Fibroblast of lung (primary cell): ENCODE data around the gene ASAH2. TPM values are rescaled to one million over a fixed set of nuclear protein-coding genes. Genes with fewer than 3 reads are reported as not detected.

Source experiments
- DNase-seq, 2 donors: peaks; one replicate each; pipeline versions ENCODE4 v3.0.0 to v3.0.0-alpha.2; 2010; ENCODE audit warnings: low read depth in 2 of 2
- H2AFZ ChIP-seq: 2 replicates; pipeline ENCODE4 v1.5.1; 2012; ENCODE audit warnings: low read length, control low read depth, inconsistent platforms
- H3K27ac ChIP-seq: 2 replicates; pipeline ENCODE4 v1.5.1; 2011; ENCODE audit warnings: low read length, control low read depth; ENCODE audit not compliant: insufficient read depth
- H3K27me3 ChIP-seq: 2 replicates; pipeline ENCODE4 v1.5.1; 2011; ENCODE audit warnings: mild to moderate bottlenecking, low read length; ENCODE audit not compliant: control insufficient read depth, insufficient read depth
- H3K36me3 ChIP-seq: 2 replicates; pipeline ENCODE4 v1.5.1; 2011; ENCODE audit warnings: low read length; ENCODE audit not compliant: control insufficient read depth, insufficient read depth
- H3K4me1 ChIP-seq: 2 replicates; pipeline ENCODE4 v1.5.1; 2011; ENCODE audit warnings: low read length; ENCODE audit not compliant: control insufficient read depth, insufficient read depth; ENCODE audit errors: extremely low read depth
- H3K4me2 ChIP-seq: 2 replicates; pipeline ENCODE4 v1.5.1; 2011; ENCODE audit warnings: low read length, control low read depth; ENCODE audit not compliant: insufficient read depth; ENCODE audit errors: extremely low read depth
- H3K4me3 ChIP-seq, 4 experiments: fragments of 200-600 bp in 1 of 4; sonication (generic) in 1 of 4; replicated peaks in 1 of 4; 2 replicates each; pipeline ENCODE4 v1.5.1; 2011 to 2016; ENCODE audit warnings: low read length in 4 of 4, low read depth in 3 of 4, mild to moderate bottlenecking in 3 of 4, control low read depth in 2 of 4, inconsistent platforms in 1 of 4, mixed read lengths in 1 of 4; ENCODE audit not compliant: insufficient read depth in 1 of 4; ENCODE audit errors: control extremely low read depth in 1 of 4
- H3K79me2 ChIP-seq: 2 replicates; pipeline ENCODE4 v1.5.1; 2012; ENCODE audit warnings: mild to moderate bottlenecking, low read length, inconsistent platforms; ENCODE audit not compliant: control insufficient read depth, insufficient read depth
- H3K9ac ChIP-seq: 2 replicates; pipeline ENCODE4 v1.5.1; 2011; ENCODE audit warnings: mild to moderate bottlenecking, low read length, control low read depth; ENCODE audit not compliant: insufficient read depth
- H3K9me3 ChIP-seq: 2 replicates; pipeline ENCODE4 v1.5.1; 2012; ENCODE audit warnings: low read depth, low read length; ENCODE audit not compliant: control insufficient read depth, insufficient read depth
- H4K20me1 ChIP-seq: 2 replicates; pipeline ENCODE4 v1.5.1; 2011; ENCODE audit warnings: low read length; ENCODE audit not compliant: control insufficient read depth, insufficient read depth; ENCODE audit errors: extremely low read depth
- EZH2 ChIP-seq: IDR thresholded peaks from 2 replicates; pipeline ENCODE4 v1.5.1; 2012; ENCODE audit warnings: low read length, control low read depth, mild to moderate bottlenecking; ENCODE audit errors: missing control alignments
- polyA plus RNA-seq, 2 donors: library from polyadenylated mRNA; depleted of rRNA in 1 of 2; stranded (reverse) in 1 of 2; unstranded in 1 of 2; fragments of >200 nt; gene quantifications; 2 replicates each; pipeline ENCODE4 v1.2.1, GENCODE V29; 2011 to 2012; ENCODE audit warnings: missing spikeins in 1 of 2
- total RNA-seq: library from RNA; depleted of rRNA; stranded (reverse); fragments of >200 nt; gene quantifications from 2 replicates; pipeline ENCODE4 v1.2.1, GENCODE V29; 2014
- TF ChIP-seq, protein P1 (sequence below), 2 donors: IDR thresholded peaks in 1 of 2; conservative IDR thresholded peaks in 1 of 2; 1 replicate in 1 of 2; 2 replicates in 1 of 2; pipeline ENCODE4 v1.5.1; 2011 to 2012; ENCODE audit warnings: low read length in 2 of 2, control low read depth in 1 of 2, inconsistent platforms in 1 of 2, low read depth in 1 of 2, mild to moderate bottlenecking in 1 of 2

Gene ASAH2
- total and polyA plus RNA-seq, 2 donors (not counting 1 experiment from before 2014, with no cell fraction given), result 0.99 to 2.4 TPM

DNA sequence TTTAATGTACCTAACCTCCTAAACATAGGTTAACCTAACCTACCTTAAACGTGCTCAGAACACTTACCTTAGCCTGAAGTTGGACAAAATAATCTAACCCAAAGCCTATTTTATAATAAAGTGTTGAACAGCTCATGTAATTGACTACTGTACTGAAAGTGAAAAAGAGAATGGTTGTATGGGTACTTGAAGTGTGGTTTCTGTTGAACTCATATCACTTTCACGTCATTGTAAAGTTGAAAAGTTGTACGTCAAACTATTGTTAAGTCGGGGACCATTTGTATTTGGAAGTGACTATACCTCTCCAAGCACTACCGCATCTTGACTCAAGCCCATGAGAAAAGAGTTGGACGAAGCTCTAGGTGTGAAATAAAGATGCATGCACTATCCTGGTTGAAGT, 37.9 kb upstream of the ASAH2 start:
- DNase-seq, result no peak
- Histone ChIP-seq H3K79me2 (no peaks in the 10 kb centered on the region), H3K27me3 (no peaks in the 10 kb centered on the region), H3K9ac (no peak overlapping the region), H3K36me3 (no peaks in the 10 kb centered on the region), H3K9me3 (no peaks in the 10 kb centered on the region), H3K27ac (no peak overlapping the region), H3K4me1 (no peaks in the 10 kb centered on the region), H2AFZ (no peak overlapping the region), H4K20me1 (no peaks in the 10 kb centered on the region), H3K4me3 (no peak overlapping the region), H3K4me2 (no peak overlapping the region)
- TF ChIP-seq, protein P1, sequence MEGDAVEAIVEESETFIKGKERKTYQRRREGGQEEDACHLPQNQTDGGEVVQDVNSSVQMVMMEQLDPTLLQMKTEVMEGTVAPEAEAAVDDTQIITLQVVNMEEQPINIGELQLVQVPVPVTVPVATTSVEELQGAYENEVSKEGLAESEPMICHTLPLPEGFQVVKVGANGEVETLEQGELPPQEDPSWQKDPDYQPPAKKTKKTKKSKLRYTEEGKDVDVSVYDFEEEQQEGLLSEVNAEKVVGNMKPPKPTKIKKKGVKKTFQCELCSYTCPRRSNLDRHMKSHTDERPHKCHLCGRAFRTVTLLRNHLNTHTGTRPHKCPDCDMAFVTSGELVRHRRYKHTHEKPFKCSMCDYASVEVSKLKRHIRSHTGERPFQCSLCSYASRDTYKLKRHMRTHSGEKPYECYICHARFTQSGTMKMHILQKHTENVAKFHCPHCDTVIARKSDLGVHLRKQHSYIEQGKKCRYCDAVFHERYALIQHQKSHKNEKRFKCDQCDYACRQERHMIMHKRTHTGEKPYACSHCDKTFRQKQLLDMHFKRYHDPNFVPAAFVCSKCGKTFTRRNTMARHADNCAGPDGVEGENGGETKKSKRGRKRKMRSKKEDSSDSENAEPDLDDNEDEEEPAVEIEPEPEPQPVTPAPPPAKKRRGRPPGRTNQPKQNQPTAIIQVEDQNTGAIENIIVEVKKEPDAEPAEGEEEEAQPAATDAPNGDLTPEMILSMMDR (conservative IDR thresholded peaks at IDR 0.05 in 1 of 2, IDR thresholded peaks at IDR 0.05 in 1 of 2; ENCODE audit: low read depth in 1 of 2, low read length in 2 of 2), result no peak
- no peak for TF ChIP-seq EZH2

- no peaks in the 10 kb centered on the region for H3K79me2 ChIP-seq
- H3K9ac ChIP-seq, result no peak overlapping the region
- no peaks in the 10 kb centered on the region for H3K36me3 ChIP-seq
- H3K27ac ChIP-seq, result no peak overlapping the region
- no peaks in the 10 kb centered on the region for H3K4me1 ChIP-seq
- H3K4me3 ChIP-seq, result no peak overlapping the region
- H4K20me1 ChIP-seq, result no peaks in the 10 kb centered on the region
- TF ChIP-seq, protein P1 (conservative IDR thresholded peaks at IDR 0.05 in 1 of 2, IDR thresholded peaks at IDR 0.05 in 1 of 2; ENCODE audit: low read depth in 1 of 2, low read length in 2 of 2), result no peak
- TF ChIP-seq EZH2, result no peak
- no peaks in the 10 kb centered on the region for H3K9me3 ChIP-seq
- H2AFZ ChIP-seq, result no peak overlapping the region
- DNase-seq, result no peak
- H3K27me3 ChIP-seq, result peaks cover 3% of the 10 kb centered on the region
- no peak overlapping the region for H3K4me2 ChIP-seq
Observed at GRCh38 chr10:50286996-50287803, 35.9 kb upstream of the ASAH2 start.

DNA sequence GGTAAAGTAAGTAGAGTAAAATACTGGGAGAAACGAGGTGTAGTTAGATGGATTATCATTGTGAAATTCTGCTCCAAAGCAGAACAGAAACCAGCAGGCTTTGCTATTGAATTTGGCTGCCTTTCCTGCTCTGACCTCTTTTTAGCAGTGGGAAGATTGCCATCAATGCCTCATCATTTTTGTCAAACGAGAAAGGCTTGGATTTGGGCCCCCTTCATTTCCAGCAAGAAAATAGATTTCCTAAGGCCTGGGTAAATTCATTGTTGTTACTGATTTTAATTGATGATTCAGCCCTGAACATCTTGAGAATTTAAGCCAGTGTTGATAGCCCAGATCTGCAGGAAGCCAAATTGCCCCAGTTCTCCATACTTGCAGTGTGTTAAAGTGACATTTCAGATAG, 35.2 kb upstream of the ASAH2 start:
- Histone ChIP-seq H3K27ac (no peak overlapping the region), H3K79me2 (no peaks in the 10 kb centered on the region), H3K27me3 (peaks cover 5% of the 10 kb centered on the region), H3K4me1 (no peaks in the 10 kb centered on the region), H3K36me3 (no peaks in the 10 kb centered on the region), H3K4me2 (peak overlapping the region; percentile 23), H2AFZ (no peak overlapping the region), H3K9ac (no peak overlapping the region), H4K20me1 (no peaks in the 10 kb centered on the region), H3K9me3 (no peaks in the 10 kb centered on the region), H3K4me3 (no peak overlapping the region)
- DNase-seq, result peak; percentile 29 to 82
- no peak for TF ChIP-seq EZH2
- TF ChIP-seq, protein P1 (conservative IDR thresholded peaks at IDR 0.05 in 1 of 2, IDR thresholded peaks at IDR 0.05 in 1 of 2; ENCODE audit: low read depth in 1 of 2, low read length in 2 of 2), result no peak
